Activated T-helper 1 cell treated with anti-CD3 and anti-CD28 coated beads, Interleukin-12 subunit alpha, Interleukin-12 subunit beta, Interleukin-2, Interleukin-4 antibody, amounts not matched to agents 30 ng/mL and 10 ng/mL and 1 ng/mL, durations not matched to agents 14 hours and 24 hours and 36 hours (primary cell): Measurements from ENCODE around the gene CYP11A1. TPM values are rescaled to one million over a fixed set of nuclear protein-coding genes. Genes with fewer than 3 reads are reported as not detected.

Experiments
- DNase-seq: peaks from one replicate; pipeline ENCODE4 v3.0.0; 2021; ENCODE audit warnings: low spot score
- H3K27ac Mint-ChIP-seq: one replicate; pipeline ENCODE4 v1.8.0; 2021; ENCODE audit warnings: mild to moderate bottlenecking, mixed read lengths
- H3K27me3 Mint-ChIP-seq: one replicate; pipeline ENCODE4 v1.8.0; 2022; ENCODE audit warnings: mild to moderate bottlenecking, moderate library complexity, mixed read lengths; ENCODE audit not compliant: insufficient read depth
- H3K36me3 Mint-ChIP-seq: one replicate; pipeline ENCODE4 v1.8.0; 2021; ENCODE audit warnings: low read depth, mixed read lengths
- H3K4me1 Mint-ChIP-seq: one replicate; pipeline ENCODE4 v1.8.0; 2021; ENCODE audit warnings: low read depth, mixed read lengths
- H3K4me3 Mint-ChIP-seq: one replicate; pipeline ENCODE4 v1.8.0; 2021; ENCODE audit warnings: mild to moderate bottlenecking, moderate library complexity, mixed read lengths
- H3K9me3 Mint-ChIP-seq: one replicate; pipeline ENCODE4 v1.8.0; 2021; ENCODE audit warnings: mixed read lengths
- intact Hi-C: fragments of 100-400 bp; cut with micrococcal nuclease; formaldehyde crosslinking; loops from one replicate; pipeline ENCODE4 v1.15.1; 2024
- total RNA-seq: library from RNA; stranded (reverse); gene quantifications from 2 replicates; pipeline ENCODE4 v1.2.3, GENCODE V29; 2022

Gene CYP11A1
- total RNA-seq, 1 donor from 2014 or later, result not detected

DNA sequence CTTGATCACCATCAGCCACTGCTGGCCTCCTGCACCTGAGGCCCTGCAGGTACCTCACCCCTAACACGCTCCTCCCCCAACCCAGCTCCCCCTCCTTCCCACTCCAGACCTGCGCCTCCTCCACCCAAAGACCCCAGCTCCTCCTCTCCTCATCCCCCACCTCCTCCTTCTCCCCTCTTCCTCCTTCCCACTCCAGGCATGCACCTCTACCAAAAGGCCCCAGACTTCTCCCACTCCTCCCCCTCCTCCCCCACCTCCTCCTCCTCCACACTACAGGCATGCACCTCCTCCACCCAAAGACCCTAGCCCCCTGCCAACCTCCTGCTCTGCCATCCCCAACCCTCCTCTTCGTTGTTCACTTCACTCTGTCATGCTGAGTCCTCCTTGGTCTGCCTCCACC, 42.7 kb downstream of the CYP11A1 start:
- Mint-ChIP-seq H3K27ac (no peak overlapping the region), H3K4me1 (no peaks in the 10 kb centered on the region), H3K4me3 (no peak overlapping the region), H3K36me3 (no peaks in the 10 kb centered on the region), H3K9me3 (no peaks in the 10 kb centered on the region), H3K27me3 (peaks cover 2% of the 10 kb centered on the region)
- no peak for DNase-seq
- intact Hi-C loops, result loop anchor here (5.0 to 10.0 kb wide), 2 partner anchors 452 to 950 kb away; partner anchors contain the start of gene TBC1D21

DNA sequence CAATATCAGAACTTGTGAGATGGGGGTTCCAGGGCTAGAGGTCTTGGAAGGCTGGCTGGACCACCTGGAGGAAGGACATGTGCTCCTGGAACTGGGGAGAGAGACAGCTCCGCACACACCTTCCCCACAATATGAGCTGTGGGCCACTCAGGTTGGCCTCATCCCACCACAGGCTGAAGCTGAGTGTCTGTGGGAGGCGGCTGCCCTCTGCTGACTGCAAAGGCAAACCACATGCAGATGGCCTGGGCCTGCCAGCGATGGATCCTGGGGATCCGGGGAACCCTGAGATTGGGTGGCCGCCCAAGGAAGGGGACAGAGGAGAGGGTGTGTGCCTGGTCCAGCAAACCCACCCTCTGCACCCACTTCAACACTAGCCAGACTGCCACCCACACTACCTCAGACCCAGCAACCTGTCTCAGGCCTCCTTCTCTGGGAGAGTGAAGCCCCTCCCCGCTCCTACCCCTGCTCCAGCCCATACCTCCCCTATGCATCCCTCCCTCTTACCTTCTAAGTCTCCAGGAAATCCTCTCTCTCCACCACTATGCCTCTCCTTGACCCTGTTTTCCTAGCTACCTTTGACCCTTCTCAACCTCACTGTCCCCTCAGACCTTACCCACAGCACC, 44.8 kb downstream of the CYP11A1 start:
- intact Hi-C loops, result loop anchor here (1.0 to 10.0 kb wide), 4 partner anchors 195 to 952 kb away; partner anchors contain the start of gene TBC1D21
- peaks cover 2% of the 10 kb centered on the region for H3K27me3 Mint-ChIP-seq
- no peaks in the 10 kb centered on the region for H3K9me3 Mint-ChIP-seq
- no peaks in the 10 kb centered on the region for H3K36me3 Mint-ChIP-seq
- H3K27ac Mint-ChIP-seq, result no peak overlapping the region
- H3K4me3 Mint-ChIP-seq, result no peak overlapping the region
- H3K4me1 Mint-ChIP-seq, result no peaks in the 10 kb centered on the region
- DNase-seq, result peak; percentile 31

DNA sequence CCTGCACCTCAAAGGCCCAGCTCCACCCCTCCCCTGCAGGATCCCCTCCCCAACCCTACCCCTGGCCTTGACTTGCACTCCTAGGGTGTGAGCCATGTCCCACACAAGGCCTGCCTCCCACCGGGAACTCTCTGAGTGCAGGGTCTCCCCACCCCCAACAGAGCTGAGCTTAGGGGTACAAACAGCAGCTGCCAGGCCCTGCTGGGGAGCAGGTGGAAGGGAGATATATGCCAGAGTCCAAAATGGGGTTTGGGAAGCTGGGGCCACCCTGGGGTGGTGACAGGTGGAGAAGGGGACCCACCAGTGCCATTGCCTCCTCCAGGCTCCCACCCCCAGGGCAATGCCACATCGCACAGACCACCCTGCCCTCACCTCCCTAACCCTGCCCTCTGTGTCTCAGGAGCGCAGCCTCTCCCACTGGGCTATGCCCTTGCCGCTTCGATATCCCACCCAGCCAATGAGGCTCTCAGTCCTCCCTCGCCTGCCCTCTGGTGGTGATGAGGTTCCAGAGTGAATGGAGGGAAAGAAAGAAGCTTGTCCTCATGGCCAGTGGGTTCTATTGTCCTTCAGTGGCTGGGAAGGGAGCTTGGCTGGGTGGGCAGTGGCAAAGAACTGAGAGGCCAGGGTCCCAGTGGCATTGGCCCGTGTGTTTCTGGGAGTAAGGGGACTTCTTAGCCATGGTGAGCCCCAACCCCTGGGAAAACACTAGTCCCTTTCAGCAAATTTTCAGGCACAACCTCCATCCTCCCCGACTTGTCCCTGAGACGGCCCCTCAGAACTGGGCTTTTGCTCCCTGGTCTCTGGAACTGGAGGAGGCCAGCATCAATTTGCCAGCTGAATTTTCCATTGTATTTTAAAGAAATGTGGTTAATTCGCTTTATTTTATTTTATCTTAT, 46.8 kb downstream of the CYP11A1 start:
- no peak overlapping the region for H3K4me3 Mint-ChIP-seq
- no peaks in the 10 kb centered on the region for H3K36me3 Mint-ChIP-seq
- intact Hi-C loops, result loop anchor here (5.0 to 10.0 kb wide), 2 partner anchors 448 to 954 kb away; partner anchors contain the start of gene TBC1D21
- H3K9me3 Mint-ChIP-seq, result no peaks in the 10 kb centered on the region
- peaks cover 2% of the 10 kb centered on the region for H3K27me3 Mint-ChIP-seq
- no peaks in the 10 kb centered on the region for H3K4me1 Mint-ChIP-seq
- H3K27ac Mint-ChIP-seq, result no peak overlapping the region
- no peak for DNase-seq

DNA sequence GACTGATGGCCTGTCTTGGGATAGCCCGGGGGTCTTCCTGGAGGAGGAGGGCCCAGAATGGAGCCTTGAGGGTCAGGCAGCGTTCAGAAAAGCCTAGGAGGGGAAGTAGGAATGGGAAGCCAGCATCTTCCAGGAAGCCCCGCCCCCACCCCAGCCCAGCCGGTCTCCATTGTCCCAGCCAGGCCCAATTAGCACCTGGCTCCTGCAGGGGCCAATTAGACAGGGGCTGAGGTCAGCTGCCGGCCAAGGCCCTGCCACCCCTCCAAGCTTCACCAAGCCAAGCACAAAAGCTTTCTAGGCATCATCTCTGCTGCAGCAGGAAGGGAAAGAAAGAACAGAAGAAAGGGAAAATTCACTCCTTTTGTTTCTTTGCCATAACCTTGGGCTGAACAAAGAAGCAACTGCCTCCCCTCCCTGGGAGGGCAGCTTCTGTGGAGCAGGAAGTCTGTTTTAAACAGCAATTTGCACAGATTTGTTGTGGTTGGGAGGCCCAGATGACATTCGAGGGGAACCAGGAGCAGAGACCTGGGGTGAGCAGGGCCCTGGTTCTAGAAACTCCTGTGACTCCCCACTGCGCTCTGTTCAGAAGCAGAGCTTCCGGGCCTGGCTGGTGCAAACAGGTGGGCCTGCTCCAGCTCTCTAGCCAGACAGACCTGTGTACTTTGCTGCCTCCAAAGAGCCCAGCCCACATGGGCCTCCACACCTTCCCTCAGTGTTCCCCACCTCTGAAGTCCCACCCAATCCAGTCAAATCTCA, 47.7 kb downstream of the CYP11A1 start:
- Mint-ChIP-seq H3K27ac (no peak overlapping the region), H3K9me3 (no peaks in the 10 kb centered on the region), H3K27me3 (no peaks in the 10 kb centered on the region), H3K4me3 (no peak overlapping the region), H3K36me3 (no peaks in the 10 kb centered on the region), H3K4me1 (no peaks in the 10 kb centered on the region)
- intact Hi-C loops, result loop anchor here (5.0 to 10.0 kb wide), 2 partner anchors 447 to 955 kb away; partner anchors contain the start of gene TBC1D21
- DNase-seq, result no peak

DNA sequence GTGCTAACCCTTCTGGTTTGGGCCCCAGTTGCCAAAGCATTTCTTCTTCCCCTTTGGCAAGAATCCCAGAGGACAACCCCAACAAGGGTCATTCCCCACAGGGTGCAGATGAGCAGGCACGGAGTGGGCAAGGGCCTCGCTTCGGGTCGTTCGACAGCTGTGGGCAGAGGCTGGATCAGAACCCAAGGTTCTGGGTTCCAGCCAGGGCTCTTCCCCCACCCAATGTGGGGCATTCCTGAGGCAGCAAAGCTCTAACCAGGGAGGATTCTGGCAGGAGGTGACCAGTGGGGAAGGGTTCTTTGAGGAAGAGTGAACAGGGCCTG, 48.3 kb downstream of the CYP11A1 start:
- Mint-ChIP-seq H3K27me3 (no peaks in the 10 kb centered on the region), H3K4me3 (no peak overlapping the region), H3K36me3 (no peaks in the 10 kb centered on the region), H3K4me1 (no peaks in the 10 kb centered on the region), H3K9me3 (no peaks in the 10 kb centered on the region), H3K27ac (no peak overlapping the region)
- DNase-seq, result no peak
- intact Hi-C loops, result no loop called here

DNA sequence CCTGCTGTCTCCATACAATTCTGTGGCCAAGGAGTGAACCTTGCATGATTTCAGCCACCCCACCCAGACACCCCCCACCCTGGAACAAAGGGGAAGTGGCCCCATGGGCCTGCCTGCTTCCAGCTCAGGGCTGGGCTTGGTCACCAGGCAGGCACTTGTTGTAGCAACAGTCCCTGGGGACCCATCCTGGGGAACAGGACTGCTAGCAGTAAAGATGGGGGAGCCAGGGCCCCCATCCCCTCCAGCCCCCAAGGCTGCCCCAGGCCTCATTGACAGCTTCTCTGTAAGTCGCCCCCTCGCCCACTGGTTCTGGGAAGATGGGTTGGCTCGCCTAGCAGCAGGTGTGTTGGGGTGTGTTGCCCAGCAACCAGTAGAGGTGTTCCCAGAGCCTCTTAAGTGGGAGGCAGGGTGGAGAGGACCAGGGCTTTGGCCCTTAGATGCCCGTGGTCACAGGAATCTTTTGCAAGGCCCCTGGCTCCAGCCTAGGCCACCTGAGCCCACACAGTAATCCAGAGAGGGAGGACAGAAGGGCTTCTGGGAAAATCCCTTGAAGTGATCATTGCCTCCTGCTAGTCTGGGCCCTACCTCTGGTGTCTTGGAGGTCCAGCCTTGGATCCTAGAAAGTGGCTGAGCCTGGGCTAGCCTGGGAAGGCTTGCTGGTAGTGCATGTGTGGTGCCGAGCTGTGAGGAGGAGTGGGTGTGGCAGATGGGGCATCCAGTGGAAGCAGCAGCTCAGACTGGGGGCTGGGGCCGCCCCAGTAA, 48.9 kb downstream of the CYP11A1 start:
- H3K9me3 Mint-ChIP-seq, result no peaks in the 10 kb centered on the region
- H3K36me3 Mint-ChIP-seq, result no peaks in the 10 kb centered on the region
- H3K4me1 Mint-ChIP-seq, result no peaks in the 10 kb centered on the region
- no peak overlapping the region for H3K4me3 Mint-ChIP-seq
- intact Hi-C loops, result no loop called here
- H3K27me3 Mint-ChIP-seq, result no peaks in the 10 kb centered on the region
- H3K27ac Mint-ChIP-seq, result no peak overlapping the region
- no peak for DNase-seq

DNA sequence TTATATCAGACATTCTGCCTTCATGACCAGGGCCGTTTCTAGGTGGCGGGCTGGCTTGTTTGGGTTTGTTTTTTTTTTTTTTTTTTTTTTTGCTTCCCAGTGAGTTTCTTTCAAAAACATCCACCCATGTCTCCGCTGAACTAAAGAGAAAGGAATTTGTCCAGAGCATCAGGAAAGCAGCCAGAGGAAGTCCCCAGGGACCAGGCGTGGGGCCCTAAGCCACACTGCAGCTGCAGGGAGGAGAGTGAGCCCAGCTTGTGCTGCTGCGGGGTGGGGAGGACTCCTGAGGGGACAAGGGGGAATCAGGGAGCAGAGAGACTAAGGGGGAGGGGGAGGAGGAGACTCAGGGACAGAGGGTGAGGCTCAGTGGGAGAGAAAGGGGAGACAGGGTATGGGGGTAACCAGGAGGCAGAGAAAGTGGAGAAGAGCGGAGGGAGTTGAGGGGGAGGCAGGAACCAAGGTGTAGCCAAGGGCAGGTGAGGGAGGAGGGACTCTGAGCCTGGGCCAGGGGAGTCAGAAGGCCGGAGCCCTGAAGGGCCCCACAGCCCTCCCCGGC, 49.5 kb downstream of the CYP11A1 start:
- no peak overlapping the region for H3K27ac Mint-ChIP-seq
- DNase-seq, result no peak
- no peak overlapping the region for H3K4me3 Mint-ChIP-seq
- intact Hi-C loops, result no loop called here
- H3K4me1 Mint-ChIP-seq, result no peaks in the 10 kb centered on the region
- H3K36me3 Mint-ChIP-seq, result no peaks in the 10 kb centered on the region
- H3K9me3 Mint-ChIP-seq, result no peaks in the 10 kb centered on the region
- no peaks in the 10 kb centered on the region for H3K27me3 Mint-ChIP-seq

- Mint-ChIP-seq H3K9me3 (no peaks in the 10 kb centered on the region), H3K27ac (no peak overlapping the region), H3K4me3 (no peak overlapping the region), H3K4me1 (no peaks in the 10 kb centered on the region), H3K27me3 (peaks cover 3% of the 10 kb centered on the region), H3K36me3 (no peaks in the 10 kb centered on the region)
- intact Hi-C loops, result no loop called here
- DNase-seq, result no peak
These were observed 51.3 kb downstream of the CYP11A1 start for GRCh38 chr15:74316141-74316540.

DNA sequence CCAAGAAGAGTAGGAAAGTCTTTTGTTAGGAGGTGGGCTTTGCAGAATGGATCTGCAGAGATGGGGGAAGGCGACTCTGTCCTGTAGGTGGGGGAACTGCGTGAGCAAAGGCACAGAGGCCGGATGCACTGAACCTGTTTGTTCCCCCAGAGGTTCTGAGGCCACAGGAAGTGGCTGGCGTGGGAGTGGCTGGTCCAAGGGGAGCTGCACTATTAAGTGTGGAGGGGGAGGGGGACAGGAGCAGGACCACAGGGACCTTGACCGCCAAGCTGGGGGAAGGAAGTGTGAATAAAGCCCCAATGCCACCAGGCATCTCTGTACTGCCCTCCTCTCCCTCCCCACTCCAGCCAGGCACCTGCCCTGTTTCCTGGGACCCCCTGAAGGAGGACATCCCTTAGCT, 51.8 kb downstream of the CYP11A1 start:
- Mint-ChIP-seq H3K27me3 (peaks cover 3% of the 10 kb centered on the region), H3K4me1 (no peaks in the 10 kb centered on the region), H3K36me3 (no peaks in the 10 kb centered on the region), H3K4me3 (no peak overlapping the region), H3K27ac (peak overlapping the region; percentile 44), H3K9me3 (no peaks in the 10 kb centered on the region)
- intact Hi-C loops, result no loop called here
- DNase-seq, result no peak

DNA sequence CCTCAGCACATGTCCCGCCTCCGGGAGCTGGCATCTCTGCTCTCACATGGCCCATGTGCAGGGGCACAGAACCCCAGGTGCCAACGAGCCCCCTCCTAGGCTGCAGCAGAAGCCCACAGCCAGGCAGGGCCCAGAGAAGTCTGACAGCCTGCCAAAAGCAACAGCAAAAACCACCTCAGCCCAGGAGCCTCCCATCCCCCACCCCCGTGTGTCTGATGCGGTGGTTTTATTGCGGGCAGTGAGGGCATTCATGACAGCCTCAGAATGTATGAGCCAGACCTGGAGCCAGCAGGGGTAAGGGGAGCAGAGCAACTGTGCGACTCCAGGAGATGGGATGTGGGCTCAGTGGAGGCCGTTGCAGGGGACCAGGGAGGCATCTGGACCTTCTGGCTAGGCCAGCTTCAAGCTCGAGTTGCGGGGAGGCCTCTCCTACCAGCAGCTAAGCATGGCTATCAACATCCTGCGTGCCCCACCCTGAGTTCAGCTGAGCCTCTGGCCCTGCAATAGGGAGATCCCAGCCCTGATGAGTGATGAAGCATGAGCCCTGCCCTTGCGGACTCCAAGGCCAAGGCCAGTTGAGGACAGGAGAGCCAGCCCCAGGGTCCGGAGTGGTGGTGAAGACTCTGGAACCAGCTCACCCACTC, 52.5 kb downstream of the CYP11A1 start:
- no peak overlapping the region for H3K27ac Mint-ChIP-seq
- no peaks in the 10 kb centered on the region for H3K9me3 Mint-ChIP-seq
- no peaks in the 10 kb centered on the region for H3K36me3 Mint-ChIP-seq
- H3K27me3 Mint-ChIP-seq, result peaks cover 3% of the 10 kb centered on the region
- H3K4me3 Mint-ChIP-seq, result peak overlapping the region; percentile 28
- DNase-seq, result no peak
- no peaks in the 10 kb centered on the region for H3K4me1 Mint-ChIP-seq
- intact Hi-C loops, result no loop called here

- Mint-ChIP-seq H3K27me3 (peaks cover 11% of the 10 kb centered on the region), H3K9me3 (no peaks in the 10 kb centered on the region), H3K4me3 (no peak overlapping the region), H3K36me3 (no peaks in the 10 kb centered on the region), H3K4me1 (no peaks in the 10 kb centered on the region), H3K27ac (no peak overlapping the region)
- intact Hi-C loops, result no loop called here
- DNase-seq, result no peak
These were observed 53.6 kb downstream of the CYP11A1 start for GRCh38 chr15:74313889-74314288.
